ENCODE measurements around the gene PARK7.

GRCh38 chr1:7954683-7955082 is 6.8 kb upstream of the PARK7 start:
- TF ChIP-seq CTCF (IDR thresholded peaks at IDR 0.05; ENCODE audit: borderline replicate concordance, extremely low read depth, low read length, poor library complexity, severe bottlenecking): no peak
- no peak for TF ChIP-seq EZH2 (IDR thresholded peaks at IDR 0.05; ENCODE audit: borderline replicate concordance, low read depth, low read length, severe bottlenecking)
